Activated gamma-delta T cell treated with Interleukin-2 at 50 U/mL for 16 hours (primary cell): ENCODE results near the gene TNFRSF14.

Experiments
- DNase-seq: peaks from one replicate; pipeline ENCODE4 v3.0.0-alpha.2; 2020

TNFRSF14 gene

GRCh38 chr1:2589431-2590232, 33.5 kb downstream of the TNFRSF14 start:
- no peak for DNase-seq

GRCh38 chr1:2590233-2591141, 34.3 kb downstream of the TNFRSF14 start:
- DNase-seq: no peak

GRCh38 chr1:2591233-2591580, 35.0 kb downstream of the TNFRSF14 start:
- DNase-seq: no peak

- DNase-seq: no peak
Measured at GRCh38 chr1:2591581-2592261, 35.5 kb downstream of the TNFRSF14 start.

- no peak for DNase-seq
Measured at GRCh38 chr1:2592672-2593071, 36.5 kb downstream of the TNFRSF14 start.

- no peak for DNase-seq
Measured at GRCh38 chr1:2593251-2593878, 37.2 kb downstream of the TNFRSF14 start.

GRCh38 chr1:2594001-2594640, 38.0 kb downstream of the TNFRSF14 start:
- no peak for DNase-seq

- no peak for DNase-seq
Measured at GRCh38 chr1:2594641-2595131, 38.5 kb downstream of the TNFRSF14 start.

GRCh38 chr1:2595261-2595811, 39.2 kb downstream of the TNFRSF14 start:
- no peak for DNase-seq

GRCh38 chr1:2595812-2596529, 39.8 kb downstream of the TNFRSF14 start:
- no peak for DNase-seq

GRCh38 chr1:2596530-2597333, 40.6 kb downstream of the TNFRSF14 start:
- no peak for DNase-seq

- no peak for DNase-seq
Measured at GRCh38 chr1:2597441-2598328, 41.5 kb downstream of the TNFRSF14 start.

GRCh38 chr1:2598329-2598931, 42.3 kb downstream of the TNFRSF14 start:
- DNase-seq: no peak

- DNase-seq: no peak
Measured at GRCh38 chr1:2601721-2602303, 45.6 kb downstream of the TNFRSF14 start.

GRCh38 chr1:2602311-2602835, 46.2 kb downstream of the TNFRSF14 start:
- no peak for DNase-seq

- no peak for DNase-seq
Measured at GRCh38 chr1:2602866-2603520, 46.8 kb downstream of the TNFRSF14 start.

- DNase-seq: no peak
Measured at GRCh38 chr1:2603521-2604155, 47.5 kb downstream of the TNFRSF14 start.
